Measurements from ENCODE around the gene HILPDA. TPM values are rescaled to one million over a fixed set of nuclear protein-coding genes. Genes with fewer than 3 reads are reported as not detected.

HILPDA gene
- total and polyA plus RNA-seq, 2 donors (not counting 3 experiments of a cell fraction or from before 2014, with no cell fraction given), result 14.4 to 21.7 TPM

GRCh38 chr7:128446306-128446705 lies 9.4 kb upstream of the HILPDA start:
- ChIA-PET CTCF (interaction anchor here (0.9 to 1.6 kb wide), 2 partner anchors 13 to 14 kb away, joined by 3 to 6 read pairs; no protein-coding TSS in a partner anchor), POLR2A (no interaction called here)
- H3K9ac ChIP-seq (replicated peaks; ENCODE audit: extremely low read depth, insufficient read depth, low read length), result no peak overlapping the region
- no peaks in the 10 kb centered on the region for H3K36me3 ChIP-seq (ENCODE audit: control insufficient read depth in 2 of 2, extremely low read depth in 1 of 2, insufficient read depth in 2 of 2, low read length in 2 of 2)
- DNase-seq (ENCODE audit: low read depth, low spot score), result no peak
- no peak overlapping the region for H3K27ac ChIP-seq (ENCODE audit: insufficient read depth, low read depth, low read length)
- no peak for FAIRE-seq
- H4K20me1 ChIP-seq (replicated peaks; ENCODE audit: control insufficient read depth, extremely low read depth, insufficient read depth, low read length), result no peaks in the 10 kb centered on the region
- peaks cover 0 to 4% of the 10 kb centered on the region in 2 experiments for H3K27me3 ChIP-seq (ENCODE audit: control insufficient read depth in 2 of 2, insufficient read depth in 2 of 2, low read length in 2 of 2)
- H3K9me1 ChIP-seq (replicated peaks; ENCODE audit: control insufficient read depth, extremely low read depth, insufficient read depth, low read length), result no peaks in the 10 kb centered on the region
- no peak overlapping the region for H3K4me2 ChIP-seq (ENCODE audit: insufficient read depth, low read length)
- BruUV-seq (replicated peaks), result no TSS peak
- intact Hi-C loops (cut with micrococcal nuclease) (no loop called here), dilution Hi-C loops (cut with MboI; ENCODE audit: extremely low pct_ligation_motif_present, low sequenced_read_pairs) (no loop called here)
- no peaks in the 10 kb centered on the region for H3K79me2 ChIP-seq (ENCODE audit: control insufficient read depth, insufficient read depth, low read length)
- no peaks in the 10 kb centered on the region for H3K4me1 ChIP-seq (ENCODE audit: control insufficient read depth, extremely low read depth, insufficient read depth, low read length)
- no peak overlapping the region for H3K4me3 ChIP-seq (replicated peaks in 1 of 3; ENCODE audit: insufficient read depth in 1 of 3, low read depth in 1 of 3, low read length in 3 of 3)
- H2AFZ ChIP-seq (ENCODE audit: low read depth, low read length), result no peak overlapping the region
- no peaks in the 10 kb centered on the region for H3K9me3 ChIP-seq (replicated peaks; ENCODE audit: control insufficient read depth, insufficient read depth, low read length)
- no peak for TF ChIP-seq FOS (IDR thresholded peaks at IDR 0.05; ENCODE audit: borderline replicate concordance, insufficient read depth, low read length)
- no peak for TF ChIP-seq EZH2 (IDR thresholded peaks at IDR 0.05; ENCODE audit: borderline replicate concordance, low read depth, low read length, severe bottlenecking)

- ChIA-PET POLR2A (interaction anchor here (0.6 kb wide), 1 partner anchor 17 kb away, joined by 6 read pairs; no protein-coding TSS in a partner anchor), CTCF (interaction anchor here (1.1 to 3.0 kb wide), 3 partner anchors 11 to 21 kb away, joined by 3 to 13 read pairs (median 5); no protein-coding TSS in a partner anchor)
- dilution Hi-C loops (cut with MboI; ENCODE audit: extremely low pct_ligation_motif_present, low sequenced_read_pairs), result no loop called here
- no peak overlapping the region for H2AFZ ChIP-seq (ENCODE audit: low read depth, low read length)
- BruUV-seq (replicated peaks), result no TSS peak
- H3K4me3 ChIP-seq (replicated peaks in 1 of 3; ENCODE audit: insufficient read depth in 1 of 3, low read depth in 1 of 3, low read length in 3 of 3), result no peak overlapping the region
- H3K27ac ChIP-seq (ENCODE audit: insufficient read depth, low read depth, low read length), result no peak overlapping the region
- FAIRE-seq, result no peak
- no peaks in the 10 kb centered on the region for H3K4me1 ChIP-seq (ENCODE audit: control insufficient read depth, extremely low read depth, insufficient read depth, low read length)
- DNase-seq (ENCODE audit: low read depth, low spot score), result no peak
- H3K9me1 ChIP-seq (replicated peaks; ENCODE audit: control insufficient read depth, extremely low read depth, insufficient read depth, low read length), result no peaks in the 10 kb centered on the region
- no peaks in the 10 kb centered on the region for H4K20me1 ChIP-seq (replicated peaks; ENCODE audit: control insufficient read depth, extremely low read depth, insufficient read depth, low read length)
- intact Hi-C loops (cut with micrococcal nuclease), result no loop called here
- no peak overlapping the region for H3K4me2 ChIP-seq (ENCODE audit: insufficient read depth, low read length)
- peaks cover 5 to 9% of the 10 kb centered on the region in 2 experiments for H3K27me3 ChIP-seq (ENCODE audit: control insufficient read depth in 2 of 2, insufficient read depth in 2 of 2, low read length in 2 of 2)
- H3K79me2 ChIP-seq (ENCODE audit: control insufficient read depth, insufficient read depth, low read length), result no peaks in the 10 kb centered on the region
- H3K9me3 ChIP-seq (replicated peaks; ENCODE audit: control insufficient read depth, insufficient read depth, low read length), result no peaks in the 10 kb centered on the region
- TF ChIP-seq MYC (IDR thresholded peaks at IDR 0.05; ENCODE audit: low read depth, low read length) (no peak), CTCF (IDR thresholded peaks at IDR 0.05; ENCODE audit: extremely low read depth in 1 of 2, insufficient read depth in 1 of 2, low read depth in 1 of 2, low read length in 2 of 2) (no peak), POLR2A (IDR thresholded peaks at IDR 0.05; ENCODE audit: low read depth, low read length) (no peak), JUN (IDR thresholded peaks at IDR 0.05; ENCODE audit: borderline replicate concordance, insufficient read depth, insufficient read length, low read depth) (no peak), POLR2AphosphoS5 (IDR thresholded peaks at IDR 0.05; ENCODE audit: insufficient read depth, low read depth, low read length) (no peak), GATA2 (IDR thresholded peaks at IDR 0.05; ENCODE audit: insufficient read depth, insufficient read length, low read depth, low read length) (no peak), MAX (IDR thresholded peaks at IDR 0.05; ENCODE audit: insufficient read depth, insufficient read length) (no peak), FOS (IDR thresholded peaks at IDR 0.05; ENCODE audit: borderline replicate concordance, insufficient read depth, low read length) (no peak), EZH2 (IDR thresholded peaks at IDR 0.05; ENCODE audit: borderline replicate concordance, low read depth, low read length, severe bottlenecking) (no peak)
- no peaks in the 10 kb centered on the region for H3K36me3 ChIP-seq (ENCODE audit: control insufficient read depth in 2 of 2, extremely low read depth in 1 of 2, insufficient read depth in 2 of 2, low read length in 2 of 2)
- H3K9ac ChIP-seq (replicated peaks; ENCODE audit: extremely low read depth, insufficient read depth, low read length), result no peak overlapping the region
Observed at GRCh38 chr7:128447941-128448564, 7.6 kb upstream of the HILPDA start.

Data from endothelial cell of umbilical vein (primary cell).